Progenitor cell of endocrine pancreas (in vitro differentiated cells): ENCODE data around the gene EPC2. TPM values are rescaled to one million over a fixed set of nuclear protein-coding genes. Genes with fewer than 3 reads are reported as not detected.

ENCODE experiments used
- DNase-seq: peaks from one replicate; pipeline ENCODE4 v3.0.0; 2021; ENCODE audit warnings: low spot score; ENCODE audit not compliant: unreplicated experiment
- H3K27ac Mint-ChIP-seq: 2 replicates; pipeline ENCODE4 v1.8.0; 2021; ENCODE audit warnings: mild to moderate bottlenecking, moderate library complexity, mixed read lengths
- H3K27me3 Mint-ChIP-seq: 2 replicates; pipeline ENCODE4 v1.8.0; 2021; ENCODE audit warnings: mixed read lengths
- H3K36me3 Mint-ChIP-seq: 2 replicates; pipeline ENCODE4 v1.8.0; 2022; ENCODE audit warnings: mixed read lengths; ENCODE audit not compliant: insufficient read depth
- H3K4me1 Mint-ChIP-seq: 2 replicates; pipeline ENCODE4 v1.8.0; 2021; ENCODE audit warnings: low read depth, mixed read lengths
- H3K4me3 Mint-ChIP-seq: 2 replicates; pipeline ENCODE4 v1.8.0; 2021; ENCODE audit warnings: low read depth, mild to moderate bottlenecking, moderate library complexity, mixed read lengths
- H3K9me3 Mint-ChIP-seq: 2 replicates; pipeline ENCODE4 v1.8.0; 2021; ENCODE audit warnings: low read depth, mixed read lengths
- CTCF ChIP-seq: fragments of 200-600 bp; sonication (generic); IDR thresholded peaks from one replicate; pipeline ENCODE4 v1.5.0; 2021; ENCODE audit warnings: antibody characterized with exemption, mild to moderate bottlenecking; ENCODE audit not compliant: unreplicated experiment
- total RNA-seq: library from RNA; stranded (reverse); gene quantifications from 2 replicates; pipeline ENCODE4 v1.2.1, GENCODE V29; 2021

EPC2 gene
- total RNA-seq, 1 donor from 2014 or later, result 53.1 TPM

DNA sequence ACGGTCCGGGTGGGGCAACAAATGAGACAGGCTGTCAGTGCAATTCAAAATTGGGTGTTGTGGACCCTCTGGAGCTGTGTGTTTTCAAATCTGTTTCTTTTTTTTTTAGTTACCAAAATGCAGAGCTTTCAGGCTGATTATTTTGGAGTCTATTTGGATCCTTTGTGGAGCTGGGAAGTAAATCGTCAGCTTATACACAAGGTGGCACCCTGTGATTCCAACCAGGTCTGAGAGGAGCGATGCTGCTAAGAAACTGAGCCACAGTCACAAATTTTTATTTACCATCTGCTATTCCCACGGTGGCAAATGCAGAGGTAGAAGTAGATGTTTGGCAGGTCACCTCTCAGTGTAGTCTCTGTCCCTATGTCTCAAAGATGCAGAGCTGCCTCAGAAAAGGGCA lies 3.8 kb upstream of the EPC2 start:
- no peak for TF ChIP-seq CTCF
- no peak for DNase-seq
- H3K27ac Mint-ChIP-seq, result no peak overlapping the region
- no peak overlapping the region for H3K4me3 Mint-ChIP-seq
- no peaks in the 10 kb centered on the region for H3K36me3 Mint-ChIP-seq
- peaks cover 6% of the 10 kb centered on the region for H3K4me1 Mint-ChIP-seq
- no peaks in the 10 kb centered on the region for H3K9me3 Mint-ChIP-seq
- H3K27me3 Mint-ChIP-seq, result peaks cover 12% of the 10 kb centered on the region

GRCh38 chr2:148642112-148642744 lies 2.3 kb upstream of the EPC2 start:
- Mint-ChIP-seq H3K27me3 (peaks cover 12% of the 10 kb centered on the region), H3K9me3 (no peaks in the 10 kb centered on the region), H3K27ac (peak overlapping the region; percentile 15), H3K4me3 (no peak overlapping the region), H3K4me1 (peaks cover 8% of the 10 kb centered on the region), H3K36me3 (no peaks in the 10 kb centered on the region)
- DNase-seq, result no peak
- TF ChIP-seq CTCF, result no peak

- no peak for DNase-seq
- Mint-ChIP-seq H3K27ac (no peak overlapping the region), H3K4me1 (peaks cover 8% of the 10 kb centered on the region), H3K4me3 (peak overlapping the region; percentile 88), H3K27me3 (peaks cover 12% of the 10 kb centered on the region), H3K9me3 (no peaks in the 10 kb centered on the region), H3K36me3 (no peaks in the 10 kb centered on the region)
- TF ChIP-seq CTCF, result no peak
Observed at GRCh38 chr2:148642891-148643416, 1.6 kb upstream of the EPC2 start.

GRCh38 chr2:148643421-148643820 lies 1.1 kb upstream of the EPC2 start:
- DNase-seq, result no peak
- Mint-ChIP-seq H3K9me3 (no peaks in the 10 kb centered on the region), H3K36me3 (no peaks in the 10 kb centered on the region), H3K27me3 (peaks cover 12% of the 10 kb centered on the region), H3K4me3 (peak overlapping the region; percentile 88), H3K4me1 (peaks cover 8% of the 10 kb centered on the region), H3K27ac (peak overlapping the region; percentile 93)
- TF ChIP-seq CTCF, result no peak

DNA sequence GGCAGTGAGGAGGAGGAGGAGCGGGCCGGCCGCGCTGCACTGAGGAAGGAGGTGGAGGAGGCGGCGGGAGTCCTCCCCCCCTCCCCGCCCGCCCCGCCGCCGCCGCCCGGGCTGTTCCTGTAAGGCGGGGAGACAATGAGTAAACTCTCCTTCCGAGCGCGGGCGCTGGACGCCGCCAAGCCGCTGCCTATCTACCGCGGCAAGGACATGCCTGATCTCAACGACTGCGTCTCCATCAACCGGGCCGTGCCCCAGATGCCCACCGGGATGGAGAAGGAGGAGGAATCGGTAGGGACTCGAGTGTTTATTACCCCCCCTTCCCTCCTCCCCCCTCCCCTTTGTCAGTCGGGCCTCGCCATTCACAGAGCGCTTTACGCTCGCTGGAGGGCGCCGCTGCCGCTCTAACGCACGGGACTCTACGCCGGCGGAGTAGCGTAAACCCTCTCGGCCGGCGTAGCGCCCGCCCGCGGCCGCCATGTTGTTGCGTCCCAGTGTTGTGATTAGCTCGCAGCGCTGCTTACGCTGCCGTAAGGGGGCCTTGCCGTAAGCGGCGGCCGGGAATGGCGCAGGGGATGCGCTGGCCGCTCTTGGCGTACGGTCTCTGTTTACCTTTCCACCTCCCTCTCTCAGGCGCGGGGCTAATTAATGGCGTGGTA lies 460 bp downstream of the EPC2 start:
- Mint-ChIP-seq H3K36me3 (no peaks in the 10 kb centered on the region), H3K4me3 (peak overlapping the region; percentile 88), H3K4me1 (peaks cover 12% of the 10 kb centered on the region), H3K9me3 (no peaks in the 10 kb centered on the region), H3K27ac (peak overlapping the region; percentile 100), H3K27me3 (peaks cover 12% of the 10 kb centered on the region)
- peak; percentile 94 for DNase-seq
- no peak for TF ChIP-seq CTCF
